Measurements from ENCODE around the gene MRPL46. TPM values are rescaled to one million over a fixed set of nuclear protein-coding genes. Genes with fewer than 3 reads are reported as not detected.
"Not testable (repeated sequence)": the region's sequence is repeated elsewhere in the genome, so short reads cannot be mapped to it uniquely, and the experiment has no call there.

The MRPL46 gene
- total RNA-seq, 1 donor from 2014 or later = 19.3 TPM

DNA sequence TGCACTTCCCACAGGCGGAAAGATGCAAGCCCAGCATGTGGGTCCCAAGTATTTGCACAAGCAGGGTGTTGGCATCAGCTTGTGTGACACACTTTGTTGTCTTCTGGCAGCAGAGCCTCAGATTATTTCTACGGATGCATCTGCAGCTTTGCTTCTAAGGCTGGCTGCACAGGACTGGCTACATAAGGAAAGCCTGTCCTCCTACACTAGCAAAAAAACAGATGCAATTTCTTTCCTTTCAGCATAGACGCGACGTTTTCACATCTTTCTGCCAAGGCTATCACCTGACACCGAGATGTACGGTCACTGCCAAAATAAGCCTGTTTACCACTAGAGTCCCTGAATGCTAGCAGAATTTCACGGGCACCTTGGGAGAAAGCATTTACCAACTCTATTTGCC lies 13.8 kb upstream of the MRPL46 start:
- no peak overlapping the region for H3K4me3 Mint-ChIP-seq (ENCODE audit: unreplicated experiment)
- no peaks in the 10 kb centered on the region for H3K36me3 Mint-ChIP-seq (ENCODE audit: unreplicated experiment)
- peaks cover 2% of the 10 kb centered on the region for H3K27me3 Mint-ChIP-seq (ENCODE audit: unreplicated experiment)
- no peak overlapping the region for H3K27ac Mint-ChIP-seq (ENCODE audit: unreplicated experiment)
- H3K9me3 Mint-ChIP-seq (ENCODE audit: unreplicated experiment) = peaks cover 3% of the 10 kb centered on the region
- DNase-seq = no peak
- TF ChIP-seq, protein P1, sequence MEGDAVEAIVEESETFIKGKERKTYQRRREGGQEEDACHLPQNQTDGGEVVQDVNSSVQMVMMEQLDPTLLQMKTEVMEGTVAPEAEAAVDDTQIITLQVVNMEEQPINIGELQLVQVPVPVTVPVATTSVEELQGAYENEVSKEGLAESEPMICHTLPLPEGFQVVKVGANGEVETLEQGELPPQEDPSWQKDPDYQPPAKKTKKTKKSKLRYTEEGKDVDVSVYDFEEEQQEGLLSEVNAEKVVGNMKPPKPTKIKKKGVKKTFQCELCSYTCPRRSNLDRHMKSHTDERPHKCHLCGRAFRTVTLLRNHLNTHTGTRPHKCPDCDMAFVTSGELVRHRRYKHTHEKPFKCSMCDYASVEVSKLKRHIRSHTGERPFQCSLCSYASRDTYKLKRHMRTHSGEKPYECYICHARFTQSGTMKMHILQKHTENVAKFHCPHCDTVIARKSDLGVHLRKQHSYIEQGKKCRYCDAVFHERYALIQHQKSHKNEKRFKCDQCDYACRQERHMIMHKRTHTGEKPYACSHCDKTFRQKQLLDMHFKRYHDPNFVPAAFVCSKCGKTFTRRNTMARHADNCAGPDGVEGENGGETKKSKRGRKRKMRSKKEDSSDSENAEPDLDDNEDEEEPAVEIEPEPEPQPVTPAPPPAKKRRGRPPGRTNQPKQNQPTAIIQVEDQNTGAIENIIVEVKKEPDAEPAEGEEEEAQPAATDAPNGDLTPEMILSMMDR (IDR thresholded peaks at IDR 0.05; ENCODE audit: partially characterized antibody, unreplicated experiment) = no peak
- peaks cover 12% of the 10 kb centered on the region for H3K4me1 Mint-ChIP-seq (ENCODE audit: low read depth, unreplicated experiment)

DNA sequence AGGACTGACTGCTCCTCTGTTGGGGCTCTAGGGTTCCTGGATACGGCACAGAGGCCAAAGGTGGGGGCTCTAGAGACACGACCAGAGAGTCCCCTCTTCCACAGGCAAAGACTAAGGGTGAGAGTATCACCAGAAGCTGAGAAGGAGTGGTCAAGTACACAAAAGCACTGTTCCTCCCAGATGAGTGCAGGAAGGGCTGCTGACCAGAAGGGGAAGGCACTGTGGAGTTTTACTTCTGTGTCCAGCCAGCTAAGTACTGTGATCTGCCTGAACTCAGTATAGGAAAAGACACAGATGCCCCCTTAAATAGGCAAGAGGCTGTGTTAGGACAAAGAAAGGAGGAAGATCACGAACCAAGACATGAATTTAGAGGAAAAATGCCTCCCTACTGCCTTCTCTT lies 12.0 kb upstream of the MRPL46 start:
- Mint-ChIP-seq H3K9me3 (ENCODE audit: unreplicated experiment) (no peaks in the 10 kb centered on the region), H3K36me3 (ENCODE audit: unreplicated experiment) (no peaks in the 10 kb centered on the region), H3K4me3 (ENCODE audit: unreplicated experiment) (no peak overlapping the region), H3K4me1 (ENCODE audit: low read depth, unreplicated experiment) (peaks cover 10% of the 10 kb centered on the region), H3K27ac (ENCODE audit: unreplicated experiment) (no peak overlapping the region), H3K27me3 (ENCODE audit: unreplicated experiment) (peaks cover 2% of the 10 kb centered on the region)
- DNase-seq = no peak
- TF ChIP-seq, protein P1 (IDR thresholded peaks at IDR 0.05; ENCODE audit: partially characterized antibody, unreplicated experiment) = no peak

DNA sequence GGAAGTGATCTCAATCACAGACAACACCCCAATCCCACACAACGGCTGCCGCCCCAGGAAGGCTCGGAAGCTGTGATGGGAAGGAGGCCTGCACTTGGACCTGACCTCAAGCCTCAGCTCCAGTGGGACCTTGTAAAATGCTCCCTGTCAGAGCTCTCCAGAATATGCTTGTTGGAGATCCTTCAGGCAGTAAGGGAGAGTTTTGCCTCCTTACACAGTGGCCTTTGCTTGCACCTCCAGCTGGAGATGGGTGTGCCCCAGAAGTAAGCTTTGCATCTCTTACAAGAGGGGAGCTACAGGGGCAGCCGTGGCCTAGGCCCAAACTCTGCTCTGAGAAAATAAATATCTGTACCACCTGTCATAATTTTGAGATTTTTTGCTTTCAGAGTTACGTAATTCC lies 10.7 kb upstream of the MRPL46 start:
- Mint-ChIP-seq H3K27me3 (ENCODE audit: unreplicated experiment) (peaks cover 2% of the 10 kb centered on the region), H3K36me3 (ENCODE audit: unreplicated experiment) (no peaks in the 10 kb centered on the region), H3K4me1 (ENCODE audit: low read depth, unreplicated experiment) (peaks cover 7% of the 10 kb centered on the region)

DNA sequence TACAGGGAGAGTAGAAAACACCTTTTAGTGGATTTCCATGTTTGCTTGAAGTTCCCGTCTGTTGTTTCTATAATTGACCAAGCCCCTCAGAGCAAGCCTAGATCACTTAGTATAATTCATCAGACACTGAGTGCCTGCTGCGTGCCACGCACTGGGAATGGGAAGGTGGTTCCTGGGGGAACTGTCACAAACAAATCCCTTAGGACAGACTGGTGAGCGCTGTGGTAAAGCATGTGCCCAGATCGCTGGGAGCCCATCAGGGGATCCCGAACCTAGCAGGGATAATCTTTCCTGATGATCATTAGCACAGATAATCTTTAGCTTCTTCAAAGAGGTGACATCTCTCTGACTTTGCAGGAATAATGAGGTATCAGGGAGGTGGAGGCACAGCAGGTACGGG lies 9.9 kb upstream of the MRPL46 start:
- Mint-ChIP-seq H3K36me3 (ENCODE audit: unreplicated experiment) (no peaks in the 10 kb centered on the region), H3K4me3 (ENCODE audit: unreplicated experiment) (no peak overlapping the region), H3K27me3 (ENCODE audit: unreplicated experiment) (no peaks in the 10 kb centered on the region), H3K4me1 (ENCODE audit: low read depth, unreplicated experiment) (peaks cover 10% of the 10 kb centered on the region), H3K27ac (ENCODE audit: unreplicated experiment) (peak overlapping the region; percentile 80), H3K9me3 (ENCODE audit: unreplicated experiment) (no peaks in the 10 kb centered on the region)
- TF ChIP-seq, protein P1 (IDR thresholded peaks at IDR 0.05; ENCODE audit: partially characterized antibody, unreplicated experiment) = no peak
- DNase-seq = no peak

More for the DNA sequence above, 10.7 kb upstream of the MRPL46 start:
- no peak overlapping the region for H3K27ac Mint-ChIP-seq (ENCODE audit: unreplicated experiment)
- H3K9me3 Mint-ChIP-seq (ENCODE audit: unreplicated experiment) = no peaks in the 10 kb centered on the region
- H3K4me3 Mint-ChIP-seq (ENCODE audit: unreplicated experiment) = no peak overlapping the region
- DNase-seq = no peak
- TF ChIP-seq, protein P1 (IDR thresholded peaks at IDR 0.05; ENCODE audit: partially characterized antibody, unreplicated experiment) = no peak

DNA sequence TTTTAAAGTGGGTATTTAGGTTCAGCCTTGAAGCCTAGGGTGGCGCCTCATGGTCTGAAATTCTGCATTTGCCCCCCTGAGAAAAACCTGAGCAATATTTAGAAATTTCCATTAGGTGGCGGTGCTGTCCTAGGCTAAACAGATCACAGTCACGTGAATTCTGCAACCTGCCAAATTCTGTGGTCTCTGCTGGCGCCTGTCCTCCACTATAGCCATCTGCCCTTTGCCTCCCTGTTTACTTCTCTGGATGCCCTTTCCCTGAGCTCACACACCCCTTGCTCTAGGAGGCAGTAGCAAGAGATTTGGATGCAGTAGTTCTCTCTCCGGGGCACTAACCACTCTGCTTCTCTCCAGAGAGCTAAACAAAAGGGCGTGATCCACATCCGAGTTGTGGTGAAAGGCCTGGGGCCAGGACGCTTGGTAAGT lies 9.5 kb upstream of the MRPL46 start:
- Mint-ChIP-seq H3K4me3 (ENCODE audit: unreplicated experiment) (no peak overlapping the region), H3K9me3 (ENCODE audit: unreplicated experiment) (no peaks in the 10 kb centered on the region), H3K27me3 (ENCODE audit: unreplicated experiment) (no peaks in the 10 kb centered on the region), H3K4me1 (ENCODE audit: low read depth, unreplicated experiment) (peaks cover 14% of the 10 kb centered on the region), H3K27ac (ENCODE audit: unreplicated experiment) (peak overlapping the region; percentile 80), H3K36me3 (ENCODE audit: unreplicated experiment) (no peaks in the 10 kb centered on the region)
- DNase-seq = peak; percentile 63
- TF ChIP-seq, protein P1 (IDR thresholded peaks at IDR 0.05; ENCODE audit: partially characterized antibody, unreplicated experiment) = peak; percentile 73

DNA sequence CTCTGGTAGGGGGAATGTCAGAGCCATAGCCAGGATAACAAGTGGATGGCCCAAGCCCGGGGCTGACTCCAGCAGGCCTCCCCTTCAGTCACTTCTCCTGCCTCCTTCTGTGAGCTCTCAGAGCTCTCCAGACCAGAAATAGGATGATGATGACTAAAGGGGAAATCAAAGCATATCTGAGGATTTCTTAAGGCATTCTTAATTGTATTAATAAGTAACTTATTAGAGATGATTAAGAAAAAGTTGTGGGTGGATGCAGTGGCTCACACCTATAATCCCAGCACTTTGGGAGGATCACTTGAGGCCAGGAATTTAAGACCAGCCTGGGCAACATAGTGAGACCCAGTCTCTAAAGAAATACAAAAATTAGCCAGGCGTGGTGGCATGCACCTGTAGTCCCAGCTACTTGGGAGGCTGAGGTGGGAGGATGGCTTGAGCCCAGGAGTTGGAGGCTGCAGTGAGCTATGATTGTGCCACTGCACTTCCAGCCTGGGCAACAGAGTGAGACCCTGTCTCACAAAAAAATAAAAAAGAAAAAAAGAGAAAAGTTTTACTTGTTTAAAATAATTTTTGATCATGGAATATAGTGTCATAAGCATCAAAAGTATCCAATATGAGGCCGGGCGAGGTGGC lies 6.6 kb upstream of the MRPL46 start:
- H3K4me3 Mint-ChIP-seq (ENCODE audit: unreplicated experiment); H3K36me3 Mint-ChIP-seq (ENCODE audit: unreplicated experiment); H3K9me3 Mint-ChIP-seq (ENCODE audit: unreplicated experiment); DNase-seq; H3K27ac Mint-ChIP-seq (ENCODE audit: unreplicated experiment); H3K27me3 Mint-ChIP-seq (ENCODE audit: unreplicated experiment): not testable (repeated sequence)
- H3K4me1 Mint-ChIP-seq (ENCODE audit: low read depth, unreplicated experiment) = peaks cover 15% of the 10 kb centered on the region

Data from glutamatergic neuron (in vitro differentiated cells).